GM21447 (cell line): ENCODE results near the gene ZNF497.
A peak's percentile ranks its signal among the peaks of the same experiment; 100 is the strongest.
"Not testable (repeated sequence)": the region's sequence is repeated elsewhere in the genome, so short reads cannot be mapped to it uniquely, and the experiment has no call there.

ENCODE experiments used
- ATAC-seq: cut with Tn5 transposase; IDR thresholded peaks from one replicate; pipeline ENCODE4 v1.9.1; 2021; ENCODE audit not compliant: unreplicated experiment

The ZNF497 gene

GRCh38 chr19:58310685-58311084, 51.9 kb downstream of the ZNF497 start:
- not testable (repeated sequence) for ATAC-seq

GRCh38 chr19:58307736-58308135, 54.8 kb downstream of the ZNF497 start:
- ATAC-seq = no peak

DNA sequence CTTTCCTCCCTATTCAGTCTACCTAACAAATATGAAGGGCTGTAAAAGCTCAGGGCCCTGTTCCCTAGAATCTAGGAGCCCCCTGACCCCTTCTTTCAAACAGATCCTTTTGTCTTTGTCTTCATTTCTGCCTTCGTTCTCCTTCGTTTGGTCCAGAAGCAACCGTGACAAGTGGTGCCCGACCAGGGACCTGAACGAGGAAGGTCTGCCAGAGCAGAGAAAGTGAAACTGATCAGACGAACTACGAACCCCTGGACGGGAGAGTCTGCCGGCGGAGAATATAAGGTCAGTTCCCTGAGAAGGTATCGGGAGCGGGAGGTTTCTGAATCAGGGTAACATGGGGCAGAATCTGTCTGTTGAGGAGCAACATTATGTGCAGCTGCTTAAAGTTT, 56.6 kb downstream of the ZNF497 start:
- no peak for ATAC-seq

DNA sequence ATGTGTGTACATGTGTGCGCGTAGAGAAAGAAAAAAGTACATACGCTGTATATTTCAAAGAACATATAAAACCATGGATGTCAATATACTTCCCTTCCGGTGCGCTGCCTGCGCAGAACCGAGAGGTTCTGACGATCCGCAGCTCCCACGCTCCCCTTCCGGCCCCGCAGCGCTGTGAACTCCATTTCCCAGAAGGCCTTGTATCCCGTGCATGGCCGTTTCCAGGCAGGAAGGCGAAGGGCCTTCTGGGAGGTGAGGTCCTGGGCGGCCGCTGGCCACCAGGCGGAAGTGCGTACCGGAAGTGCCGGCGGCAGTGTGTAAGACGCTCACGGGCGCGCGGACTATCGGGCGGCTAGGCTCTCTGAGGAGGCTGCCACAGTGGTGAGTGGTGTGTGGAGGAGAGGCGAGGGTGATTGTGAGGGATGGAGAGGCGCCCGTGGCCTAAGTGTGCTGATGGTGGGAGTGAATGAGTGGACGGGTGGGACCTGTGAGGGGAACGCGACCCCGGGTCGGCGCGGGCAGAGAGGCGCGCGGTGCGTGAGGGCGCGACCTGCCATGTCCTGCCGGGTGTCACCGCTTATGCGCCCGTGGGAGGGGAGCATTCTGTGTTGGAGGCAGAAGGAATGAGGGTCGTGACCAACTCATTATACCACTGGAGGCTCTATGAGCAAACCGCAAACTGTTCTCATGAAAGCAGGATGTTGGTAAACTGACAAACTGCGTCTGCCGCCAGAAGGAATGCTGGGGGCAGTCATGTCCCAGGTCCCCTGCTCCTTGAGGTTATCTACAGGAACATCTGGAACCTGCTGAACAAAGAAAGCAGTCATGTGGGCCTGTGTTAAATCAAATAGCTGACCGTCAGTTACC, 57.3 kb downstream of the ZNF497 start, which contains the start of gene ERVK3-1:
ERVK3-1 (plus strand) TSS at position 313 of the 867 bp plus-strand sequence. CDS start 6,792 bp downstream, outside the sequence.
- ATAC-seq = peak; percentile 95

- no peak for ATAC-seq
Observed at GRCh38 chr19:58304748-58305064, 57.8 kb downstream of the ZNF497 start.
